Left lung (tissue), 10 donors: ENCODE data around the gene ATP5MC3. TPM values are rescaled to one million over a fixed set of nuclear protein-coding genes. Genes with fewer than 3 reads are reported as not detected.

Source experiments
- ATAC-seq: fragments of 200-7000 bp; cut with Tn5 transposase; one replicate; pipeline ENCODE4 v1.9.1; 2020; ENCODE audit warnings: moderate library complexity
- DNase-seq, 4 donors: peaks; one replicate each; pipeline ENCODE4 v3.0.0-alpha.2; 2013 to 2020
- H3K27ac ChIP-seq, 2 donors: fragments of 200-600 bp; sonication (generic) in 1 of 2; one replicate each; pipeline versions ENCODE4 v1.5.0 to v1.8.0; 2020 to 2021
- H3K27me3 ChIP-seq, 2 donors: fragments of 200-600 bp; sonication (generic) in 1 of 2; one replicate each; pipeline versions ENCODE4 v1.5.0 to v1.8.0; 2020 to 2021
- H3K36me3 ChIP-seq, 2 donors: fragments of 200-600 bp; sonication (generic) in 1 of 2; one replicate each; pipeline versions ENCODE4 v1.5.0 to v1.8.0; 2020 to 2021
- H3K4me1 ChIP-seq, 2 donors: fragments of 200-600 bp; one replicate each; pipeline ENCODE4 v1.8.0; 2021
- H3K4me3 ChIP-seq, 2 donors: fragments of 200-600 bp; sonication (generic) in 1 of 2; one replicate each; pipeline versions ENCODE4 v1.5.0 to v1.8.0; 2020 to 2021; ENCODE audit warnings: mild to moderate bottlenecking in 1 of 2
- H3K9me3 ChIP-seq, 2 donors: fragments of 200-600 bp; sonication (generic) in 1 of 2; one replicate each; pipeline versions ENCODE4 v1.5.0 to v1.8.0; 2020 to 2021
- intact Hi-C, 2 donors: fragments of 100-400 bp; cut with DNase I; formaldehyde crosslinking; loops; one replicate each; pipeline versions ENCODE4 v1.11.2 to v1.14.2; 2022
- polyA plus RNA-seq, 6 donors: library from polyadenylated mRNA; unstranded; fragments of 120-200 nt; gene quantifications; one replicate each; pipeline ENCODE4 v1.2.1, GENCODE V29; 2013; ENCODE audit not compliant: insufficient read length in 6 of 6
- total RNA-seq, 2 donors: library from RNA; stranded (reverse); fragmentation: NEBNext Ultra II Directional; extraction: Animal tissue kit (Norgen Biotek cat#: 25700); gene quantifications; one replicate each; pipeline ENCODE4 v1.2.1, GENCODE V29; 2021
- TF ChIP-seq, protein P1 (sequence below), 2 donors: fragments of 200-600 bp; sonication (generic) in 1 of 2; IDR thresholded peaks; one replicate each; pipeline versions ENCODE4 v1.5.0 to v1.8.0; 2021; ENCODE audit warnings: antibody characterized with exemption in 2 of 2
- donor health status: DM: no; HTN: yes; CAD: no.
- donor health status: DM: no; HTN: no; CAD: no.

Gene ATP5MC3
- total and polyA plus RNA-seq, 8 donors, result 170 to 204 (median 189) TPM

DNA sequence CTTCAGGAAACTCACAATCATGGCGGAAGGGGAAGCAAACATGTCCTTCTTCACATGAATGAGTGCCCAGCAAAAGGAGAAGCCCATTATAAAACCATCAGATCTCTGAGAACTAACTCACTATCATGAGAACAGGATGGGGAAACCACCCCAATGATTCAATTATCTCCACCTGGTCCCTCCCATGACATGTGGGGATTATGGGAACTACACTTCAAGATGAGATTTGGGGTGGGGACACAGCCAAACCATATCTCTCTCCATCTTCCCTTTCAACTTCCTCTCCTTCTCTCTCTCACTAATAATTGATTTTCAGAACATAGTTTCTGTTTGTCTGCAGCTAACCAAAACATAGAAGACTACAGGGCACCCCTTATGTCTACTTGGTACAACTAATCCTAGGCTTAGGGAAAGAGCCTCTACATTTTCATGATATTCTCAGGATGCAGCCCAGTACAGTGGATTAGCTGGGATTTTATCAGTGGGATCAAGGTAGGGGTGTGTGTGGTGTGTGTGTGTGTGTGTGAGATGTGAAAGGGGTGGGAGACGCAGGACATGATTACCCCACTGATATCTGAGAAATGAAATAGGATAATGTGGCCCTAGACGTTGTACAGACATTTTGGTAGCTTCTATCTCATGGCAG is 10.7 kb downstream of the ATP5MC3 start:
- Histone ChIP-seq H3K4me3 (no peak overlapping the region), H3K36me3 (peaks cover 0 to 18% of the 10 kb centered on the region in 2 donors), H3K27ac (no peak overlapping the region), H3K9me3 (no peaks in the 10 kb centered on the region), H3K4me1 (peaks cover 0 to 21% of the 10 kb centered on the region in 2 donors), H3K27me3 (no peaks in the 10 kb centered on the region)
- ATAC-seq, result no peak
- TF ChIP-seq, protein P1, sequence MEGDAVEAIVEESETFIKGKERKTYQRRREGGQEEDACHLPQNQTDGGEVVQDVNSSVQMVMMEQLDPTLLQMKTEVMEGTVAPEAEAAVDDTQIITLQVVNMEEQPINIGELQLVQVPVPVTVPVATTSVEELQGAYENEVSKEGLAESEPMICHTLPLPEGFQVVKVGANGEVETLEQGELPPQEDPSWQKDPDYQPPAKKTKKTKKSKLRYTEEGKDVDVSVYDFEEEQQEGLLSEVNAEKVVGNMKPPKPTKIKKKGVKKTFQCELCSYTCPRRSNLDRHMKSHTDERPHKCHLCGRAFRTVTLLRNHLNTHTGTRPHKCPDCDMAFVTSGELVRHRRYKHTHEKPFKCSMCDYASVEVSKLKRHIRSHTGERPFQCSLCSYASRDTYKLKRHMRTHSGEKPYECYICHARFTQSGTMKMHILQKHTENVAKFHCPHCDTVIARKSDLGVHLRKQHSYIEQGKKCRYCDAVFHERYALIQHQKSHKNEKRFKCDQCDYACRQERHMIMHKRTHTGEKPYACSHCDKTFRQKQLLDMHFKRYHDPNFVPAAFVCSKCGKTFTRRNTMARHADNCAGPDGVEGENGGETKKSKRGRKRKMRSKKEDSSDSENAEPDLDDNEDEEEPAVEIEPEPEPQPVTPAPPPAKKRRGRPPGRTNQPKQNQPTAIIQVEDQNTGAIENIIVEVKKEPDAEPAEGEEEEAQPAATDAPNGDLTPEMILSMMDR (IDR thresholded peaks at IDR 0.05), result no peak
- intact Hi-C loops, result no loop called here
- DNase-seq, result no peak

DNA sequence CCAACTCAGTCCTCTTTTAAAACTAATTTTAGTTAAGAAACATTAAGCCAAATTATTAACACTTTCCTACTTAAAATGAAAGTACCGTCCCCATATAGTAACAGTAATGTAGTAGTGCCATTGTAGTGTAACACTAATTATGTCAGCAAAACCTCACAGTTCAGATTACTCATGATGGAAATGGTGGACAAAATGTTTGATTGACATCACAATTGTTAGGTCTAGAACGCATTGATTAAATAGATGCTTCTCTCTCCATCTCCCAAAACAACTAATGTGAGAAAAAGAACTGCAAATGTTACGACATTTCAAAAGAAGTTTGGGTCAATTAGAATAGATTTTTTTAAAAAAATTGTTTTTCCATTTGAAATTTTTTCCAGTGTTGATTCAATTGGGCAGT is 12.3 kb downstream of the ATP5MC3 start:
- Histone ChIP-seq H3K9me3 (no peaks in the 10 kb centered on the region), H3K27ac (peak overlapping the region; percentile 76 to 90), H3K4me3 (peak overlapping the region in 1 of 2 donors; percentile 84), H3K4me1 (peaks cover 0 to 26% of the 10 kb centered on the region in 2 donors), H3K36me3 (peaks cover 0 to 3% of the 10 kb centered on the region in 2 donors), H3K27me3 (no peaks in the 10 kb centered on the region)
- ATAC-seq (no peak), DNase-seq (no peak)
- intact Hi-C loops, result no loop called here
- TF ChIP-seq, protein P1 (IDR thresholded peaks at IDR 0.05), result no peak

DNA sequence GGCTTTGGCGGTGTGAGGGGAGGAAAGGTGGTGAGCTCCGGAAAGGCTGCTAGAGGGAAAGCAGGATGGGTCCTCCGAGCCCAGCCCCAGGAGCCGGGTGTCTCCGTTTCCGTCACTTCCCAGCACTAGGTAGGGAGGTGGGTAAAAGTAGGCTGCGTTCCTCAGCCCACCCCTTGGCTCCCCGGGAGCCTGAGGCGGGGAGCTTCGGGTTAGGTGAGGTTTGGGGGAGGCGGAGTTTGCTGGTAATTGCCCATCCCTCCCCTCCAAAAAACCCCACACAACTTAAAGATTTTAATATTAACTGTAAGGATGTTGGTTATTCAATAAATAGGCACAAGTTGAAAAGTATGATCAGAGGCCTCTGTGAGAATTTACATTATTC is 13.0 kb downstream of the ATP5MC3 start:
- peak overlapping the region; percentile 76 to 90 for H3K27ac ChIP-seq
- ATAC-seq (peak; percentile 24), DNase-seq (no peak)
- no peaks in the 10 kb centered on the region for H3K27me3 ChIP-seq
- peaks cover 0 to 26% of the 10 kb centered on the region in 2 donors for H3K4me1 ChIP-seq
- no peaks in the 10 kb centered on the region for H3K36me3 ChIP-seq
- TF ChIP-seq, protein P1 (IDR thresholded peaks at IDR 0.05), result no peak
- intact Hi-C loops, result no loop called here
- no peaks in the 10 kb centered on the region for H3K9me3 ChIP-seq
- peak overlapping the region; percentile 57 to 84 for H3K4me3 ChIP-seq

DNA sequence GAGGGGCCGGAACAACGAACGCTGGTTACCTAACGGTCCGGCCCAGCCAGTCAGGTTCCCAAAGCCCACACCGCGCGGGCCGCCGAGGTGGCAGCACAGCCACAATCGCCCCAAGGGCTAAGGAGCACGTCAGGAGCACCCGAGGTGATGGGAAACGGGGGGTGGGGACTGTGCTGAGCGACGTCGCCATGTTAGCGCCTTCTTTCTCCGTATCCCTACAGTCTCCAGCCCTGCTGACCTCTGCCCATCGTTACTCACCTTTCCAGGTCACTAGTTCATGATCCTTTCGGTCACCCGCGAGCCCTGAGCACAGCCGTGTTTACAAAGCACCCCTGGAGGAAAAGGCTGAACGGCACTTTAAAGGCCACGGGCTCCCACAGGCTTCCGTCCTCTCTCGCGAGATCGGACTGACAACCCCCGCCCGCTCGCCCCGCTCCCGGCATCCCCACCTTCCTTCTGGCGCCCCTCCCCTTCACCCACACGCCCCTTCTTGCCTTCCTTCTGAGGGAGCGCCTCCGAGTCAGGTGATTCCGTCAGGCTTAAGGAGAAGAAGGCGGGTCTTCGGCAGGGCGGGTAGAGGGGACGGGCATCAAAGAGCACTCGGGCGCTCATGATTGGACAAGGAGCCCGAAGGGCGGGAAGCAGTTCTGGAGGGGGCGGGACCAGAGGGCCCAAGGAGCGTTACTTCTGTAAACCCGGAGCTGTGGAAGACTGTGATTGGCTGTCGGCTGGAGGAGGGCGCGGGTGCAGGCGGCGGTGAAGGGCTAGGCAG is 13.5 kb downstream of the ATP5MC3 start, which contains the start of gene ATF2:
Gene ATF2 (minus strand): TSS at position 412 of the 772 bp plus-strand sequence. CDS start 31,760 bp downstream, outside the sequence.
- Histone ChIP-seq H3K36me3 (no peaks in the 10 kb centered on the region), H3K4me3 (peak within 1 kb of the TSS; percentile 84 to 92), H3K4me1 (peaks cover 0 to 26% of the 10 kb centered on the region in 2 donors), H3K27me3 (no peaks in the 10 kb centered on the region), H3K27ac (peak within 1 kb of the TSS; percentile 90 to 93), H3K9me3 (no peaks in the 10 kb centered on the region)
- DNase-seq (peak; percentile 97 to 100 (median 99)), ATAC-seq (peak; percentile 96)
- TF ChIP-seq, protein P1 (IDR thresholded peaks at IDR 0.05), result no peak
- intact Hi-C loops, result no loop called here
